GM23338 (cell line): Measurements from ENCODE around the gene ERP44. TPM values are rescaled to one million over a fixed set of nuclear protein-coding genes. Genes with fewer than 3 reads are reported as not detected.

Experiments
- ATAC-seq: fragments of 200-7000 bp; cut with Tn5 transposase; 3 replicates; pipeline ENCODE4 v1.9.1; 2020
- DNase-seq: peaks from one replicate; pipeline ENCODE4 v3.0.0-alpha.2; 2015; ENCODE audit warnings: low spot score
- H2AFZ ChIP-seq: fragments of 200-600 bp; sonication (generic); 2 replicates; pipeline ENCODE4 v1.8.0; 2016; ENCODE audit warnings: antibody characterized with exemption, mild to moderate bottlenecking, moderate library complexity
- H3F3A ChIP-seq: fragments of 200-600 bp; sonication (generic); replicated peaks from 2 replicates; pipeline ENCODE4 v1.8.0; 2017; ENCODE audit warnings: antibody characterized with exemption, mixed run types, low read depth
- H3K27ac ChIP-seq: fragments of 200-600 bp; sonication (generic); 2 replicates; pipeline ENCODE4 v1.6.1; 2016; ENCODE audit warnings: low read depth
- H3K27me3 ChIP-seq: fragments of 200-600 bp; sonication (generic); 2 replicates; pipeline ENCODE4 v1.8.0; 2016; ENCODE audit warnings: mild to moderate bottlenecking, mixed run types, moderate library complexity; ENCODE audit not compliant: insufficient read depth
- H3K36me3 ChIP-seq: fragments of 200-600 bp; sonication (generic); 2 replicates; pipeline ENCODE4 v1.8.0; 2016; ENCODE audit warnings: mild to moderate bottlenecking; ENCODE audit not compliant: insufficient read depth
- H3K4me1 ChIP-seq: fragments of 200-600 bp; sonication (generic); 2 replicates; pipeline ENCODE4 v1.8.0; 2016; ENCODE audit warnings: mild to moderate bottlenecking, moderate library complexity; ENCODE audit not compliant: insufficient read depth
- H3K4me2 ChIP-seq: fragments of 200-600 bp; sonication (generic); 2 replicates; pipeline ENCODE4 v1.7.1; 2017; ENCODE audit warnings: mixed run types
- H3K4me3 ChIP-seq: fragments of 200-600 bp; sonication (generic); 2 replicates; pipeline ENCODE4 v1.6.1; 2016; ENCODE audit warnings: mixed run types
- H3K79me2 ChIP-seq: fragments of 200-600 bp; sonication (generic); replicated peaks from 2 replicates; pipeline ENCODE4 v1.8.0; 2017; ENCODE audit warnings: mild to moderate bottlenecking; ENCODE audit not compliant: insufficient read depth
- H3K9me2 ChIP-seq: fragments of 200-600 bp; sonication (generic); 2 replicates; pipeline ENCODE4 v1.8.0; 2017; ENCODE audit not compliant: insufficient read depth
- H4K20me1 ChIP-seq: fragments of 200-600 bp; sonication (generic); replicated peaks from 2 replicates; pipeline ENCODE4 v1.8.0; 2017; ENCODE audit warnings: mild to moderate bottlenecking; ENCODE audit not compliant: insufficient read depth
- H3K27ac Mint-ChIP-seq: 2 replicates; pipeline ENCODE4 v1.8.0; 2020; ENCODE audit warnings: inconsistent platforms, mild to moderate bottlenecking, moderate library complexity, mixed read lengths
- H3K27me3 Mint-ChIP-seq: 3 replicates; pipeline ENCODE4 v1.8.0; 2022; ENCODE audit warnings: low read depth, mild to moderate bottlenecking, moderate library complexity, mixed read lengths, inconsistent platforms; ENCODE audit not compliant: insufficient read depth, poor library complexity
- H3K36me3 Mint-ChIP-seq: 3 replicates; pipeline ENCODE4 v1.8.0; 2021; ENCODE audit warnings: low read depth, mild to moderate bottlenecking, inconsistent platforms, moderate library complexity, mixed read lengths
- H3K4me1 Mint-ChIP-seq: 3 replicates; pipeline ENCODE4 v1.8.0; 2020; ENCODE audit warnings: mild to moderate bottlenecking, inconsistent platforms, mixed read lengths
- H3K4me3 Mint-ChIP-seq: 3 replicates; pipeline ENCODE4 v1.8.0; 2021; ENCODE audit warnings: moderate library complexity, mild to moderate bottlenecking, inconsistent platforms, mixed read lengths
- H3K9me3 Mint-ChIP-seq: 3 replicates; pipeline ENCODE4 v1.8.0; 2020; ENCODE audit warnings: moderate library complexity, mild to moderate bottlenecking, inconsistent platforms, mixed read lengths
- CREB1 ChIP-seq: fragments of 250-450 bp; sonication (Bioruptor Pico); IDR thresholded peaks from 2 replicates; pipeline ENCODE4 v1.5.0; 2020; ENCODE audit warnings: low read depth, mild to moderate bottlenecking, moderate library complexity
- CTCF ChIP-seq, 2 experiments: fragments of 200-600 bp in 1 of 2; sonication (generic) in 1 of 2; conservative IDR thresholded peaks; 2 replicates each; pipeline versions ENCODE4 v1.5.1 to v1.6.1; 2016 to 2017; ENCODE audit warnings: antibody characterized with exemption in 2 of 2, low read depth in 2 of 2, mild to moderate bottlenecking in 2 of 2, moderate library complexity in 1 of 2
- EZH2 ChIP-seq: fragments of 200-600 bp; sonication (generic); IDR thresholded peaks from one replicate; pipeline ENCODE4 v1.8.0; 2017; ENCODE audit warnings: antibody characterized with exemption, mild to moderate bottlenecking, low read depth; ENCODE audit not compliant: unreplicated experiment
- EZH2phosphoT487 ChIP-seq: fragments of 200-600 bp; sonication (generic); IDR thresholded peaks from one replicate; pipeline ENCODE4 v1.8.1; 2018; ENCODE audit warnings: antibody characterized with exemption; ENCODE audit not compliant: unreplicated experiment
- JUNB ChIP-seq: IDR thresholded peaks from one replicate; pipeline ENCODE4 v1.6.1; 2016; ENCODE audit warnings: antibody characterized with exemption; ENCODE audit not compliant: unreplicated experiment
- NANOG ChIP-seq: IDR thresholded peaks from 2 replicates; pipeline ENCODE4 v1.6.1; 2016; ENCODE audit warnings: antibody characterized with exemption, borderline replicate concordance
- ZNF114 ChIP-seq: fragments of 250-450 bp; sonication (Bioruptor Pico); IDR thresholded peaks from 2 replicates; pipeline ENCODE4 v1.5.0; 2020; ENCODE audit warnings: mild to moderate bottlenecking, moderate library complexity
- ZNF462 ChIP-seq: fragments of 250-450 bp; sonication (Bioruptor Pico); IDR thresholded peaks from 2 replicates; pipeline ENCODE4 v1.5.0; 2020; ENCODE audit warnings: mild to moderate bottlenecking, moderate library complexity
- polyA plus RNA-seq: library from polyadenylated mRNA; unstranded; fragments of >200 nt; fragmentation: Nextera tagmentation; extraction: Ambion mirVana; gene quantifications from 2 replicates; pipeline ENCODE4 v1.2.1, GENCODE V29; 2016
- total RNA-seq: library from RNA; depleted of rRNA; stranded (reverse); fragments of >200 nt; shearing (Covaris generic); gene quantifications from 2 replicates; pipeline ENCODE4 v1.2.3, GENCODE V29; 2014
- TF ChIP-seq, protein P1 (sequence below): IDR thresholded peaks from 2 replicates; pipeline ENCODE4 v1.6.1; 2016; ENCODE audit warnings: antibody characterized with exemption

The ERP44 gene
- total and polyA plus RNA-seq, 2 experiments from 2014 or later, result 13.0 to 24.1 TPM

DNA sequence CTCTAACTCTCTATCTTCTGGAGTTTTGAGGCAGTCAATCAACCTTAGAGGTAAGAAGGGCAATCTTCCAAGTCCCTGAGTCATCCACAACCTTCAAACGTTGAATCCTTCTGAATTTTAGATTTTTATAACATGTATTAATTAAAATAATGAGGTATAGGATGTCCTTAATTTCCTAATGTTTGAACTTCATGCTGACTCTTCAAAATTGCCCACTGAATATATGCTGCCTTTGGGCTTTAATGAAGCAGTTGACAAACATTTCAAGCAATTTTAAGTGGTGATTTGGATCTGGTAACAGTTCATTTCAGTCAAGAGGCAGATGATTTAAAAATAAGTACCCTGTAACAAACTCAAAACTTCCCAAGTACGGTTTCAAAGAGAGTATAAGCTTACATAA is 26.0 kb downstream of the ERP44 start (continued):
- no peak for TF ChIP-seq ZNF462 (CRISPR knock-in tag)
- no peak for TF ChIP-seq EZH2phosphoT487

DNA sequence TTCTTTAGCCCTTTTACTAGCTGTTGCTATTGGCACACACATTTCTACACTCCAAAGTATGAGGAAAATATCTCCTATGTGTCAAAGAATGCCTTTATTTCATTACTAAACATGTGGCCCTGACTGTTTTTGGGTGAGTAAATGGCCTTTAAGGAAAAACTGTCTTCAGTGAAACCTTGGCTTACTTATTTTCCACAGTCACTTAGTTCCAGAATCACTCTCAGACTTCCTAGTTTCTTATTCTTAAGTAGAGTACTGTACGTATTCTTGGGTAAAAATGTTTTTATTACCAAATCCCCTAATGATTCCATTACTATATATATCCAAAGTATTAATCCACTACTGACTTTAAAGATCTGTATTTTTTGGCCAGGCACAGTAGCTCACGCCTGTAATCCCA is 27.5 kb downstream of the ERP44 start:
- Histone ChIP-seq H3K36me3 (no peaks in the 10 kb centered on the region), H3K4me2 (no peak overlapping the region), H3K27me3 (no peaks in the 10 kb centered on the region), H4K20me1 (no peaks in the 10 kb centered on the region), H3K4me1 (no peaks in the 10 kb centered on the region), H3K4me3 (no peak overlapping the region), H3K27ac (no peak overlapping the region), H2AFZ (no peak overlapping the region), H3K79me2 (peaks cover 4% of the 10 kb centered on the region; the same call in 1 of the 2 replicates), H3F3A (no peaks in the 10 kb centered on the region), H3K9me2 (no peaks in the 10 kb centered on the region)
- Mint-ChIP-seq H3K27me3 (peaks cover 5% of the 10 kb centered on the region), H3K4me1 (peaks cover 4% of the 10 kb centered on the region; the same call in 2 of the 3 replicates), H3K4me3 (no peak overlapping the region), H3K36me3 (peaks cover 19% of the 10 kb centered on the region), H3K9me3 (peaks cover 21% of the 10 kb centered on the region), H3K27ac (no peak overlapping the region)
- DNase-seq (no peak), ATAC-seq (no peak)
- TF ChIP-seq NANOG (no peak), JUNB (no peak), ZNF114 (CRISPR knock-in tag) (no peak), EZH2phosphoT487 (no peak), CREB1 (CRISPR knock-in tag) (no peak), EZH2 (no peak), CTCF (conservative IDR thresholded peaks at IDR 0.05; ENCODE audit: low read depth in 2 of 2) (no peak)
- TF ChIP-seq, protein P1, sequence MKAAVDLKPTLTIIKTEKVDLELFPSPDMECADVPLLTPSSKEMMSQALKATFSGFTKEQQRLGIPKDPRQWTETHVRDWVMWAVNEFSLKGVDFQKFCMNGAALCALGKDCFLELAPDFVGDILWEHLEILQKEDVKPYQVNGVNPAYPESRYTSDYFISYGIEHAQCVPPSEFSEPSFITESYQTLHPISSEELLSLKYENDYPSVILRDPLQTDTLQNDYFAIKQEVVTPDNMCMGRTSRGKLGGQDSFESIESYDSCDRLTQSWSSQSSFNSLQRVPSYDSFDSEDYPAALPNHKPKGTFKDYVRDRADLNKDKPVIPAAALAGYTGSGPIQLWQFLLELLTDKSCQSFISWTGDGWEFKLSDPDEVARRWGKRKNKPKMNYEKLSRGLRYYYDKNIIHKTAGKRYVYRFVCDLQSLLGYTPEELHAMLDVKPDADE, result no peak
